ENCODE data around the gene MSTN.

GRCh38 chr2:190023860-190024259 is 38.7 kb downstream of the MSTN start:
- TF ChIP-seq CTCF (conservative IDR thresholded peaks at IDR 0.05; ENCODE audit: low read depth in 2 of 2), result peak; percentile 54 to 75
- TF ChIP-seq EZH2 (IDR thresholded peaks at IDR 0.05; ENCODE audit: low read depth, unreplicated experiment), result no peak
- TF ChIP-seq ETS1 (IDR thresholded peaks at IDR 0.05), result no peak
- TF ChIP-seq REST (IDR thresholded peaks at IDR 0.05; ENCODE audit: unreplicated experiment), result no peak
- no peak for TF ChIP-seq CREB1 (CRISPR knock-in tag; IDR thresholded peaks at IDR 0.05; ENCODE audit: low read depth)
- TF ChIP-seq POLR2AphosphoS5 (IDR thresholded peaks at IDR 0.05; ENCODE audit: low read depth), result no peak
- TF ChIP-seq STAT1 (IDR thresholded peaks at IDR 0.05; ENCODE audit: unreplicated experiment), result no peak
- TF ChIP-seq, protein P1, sequence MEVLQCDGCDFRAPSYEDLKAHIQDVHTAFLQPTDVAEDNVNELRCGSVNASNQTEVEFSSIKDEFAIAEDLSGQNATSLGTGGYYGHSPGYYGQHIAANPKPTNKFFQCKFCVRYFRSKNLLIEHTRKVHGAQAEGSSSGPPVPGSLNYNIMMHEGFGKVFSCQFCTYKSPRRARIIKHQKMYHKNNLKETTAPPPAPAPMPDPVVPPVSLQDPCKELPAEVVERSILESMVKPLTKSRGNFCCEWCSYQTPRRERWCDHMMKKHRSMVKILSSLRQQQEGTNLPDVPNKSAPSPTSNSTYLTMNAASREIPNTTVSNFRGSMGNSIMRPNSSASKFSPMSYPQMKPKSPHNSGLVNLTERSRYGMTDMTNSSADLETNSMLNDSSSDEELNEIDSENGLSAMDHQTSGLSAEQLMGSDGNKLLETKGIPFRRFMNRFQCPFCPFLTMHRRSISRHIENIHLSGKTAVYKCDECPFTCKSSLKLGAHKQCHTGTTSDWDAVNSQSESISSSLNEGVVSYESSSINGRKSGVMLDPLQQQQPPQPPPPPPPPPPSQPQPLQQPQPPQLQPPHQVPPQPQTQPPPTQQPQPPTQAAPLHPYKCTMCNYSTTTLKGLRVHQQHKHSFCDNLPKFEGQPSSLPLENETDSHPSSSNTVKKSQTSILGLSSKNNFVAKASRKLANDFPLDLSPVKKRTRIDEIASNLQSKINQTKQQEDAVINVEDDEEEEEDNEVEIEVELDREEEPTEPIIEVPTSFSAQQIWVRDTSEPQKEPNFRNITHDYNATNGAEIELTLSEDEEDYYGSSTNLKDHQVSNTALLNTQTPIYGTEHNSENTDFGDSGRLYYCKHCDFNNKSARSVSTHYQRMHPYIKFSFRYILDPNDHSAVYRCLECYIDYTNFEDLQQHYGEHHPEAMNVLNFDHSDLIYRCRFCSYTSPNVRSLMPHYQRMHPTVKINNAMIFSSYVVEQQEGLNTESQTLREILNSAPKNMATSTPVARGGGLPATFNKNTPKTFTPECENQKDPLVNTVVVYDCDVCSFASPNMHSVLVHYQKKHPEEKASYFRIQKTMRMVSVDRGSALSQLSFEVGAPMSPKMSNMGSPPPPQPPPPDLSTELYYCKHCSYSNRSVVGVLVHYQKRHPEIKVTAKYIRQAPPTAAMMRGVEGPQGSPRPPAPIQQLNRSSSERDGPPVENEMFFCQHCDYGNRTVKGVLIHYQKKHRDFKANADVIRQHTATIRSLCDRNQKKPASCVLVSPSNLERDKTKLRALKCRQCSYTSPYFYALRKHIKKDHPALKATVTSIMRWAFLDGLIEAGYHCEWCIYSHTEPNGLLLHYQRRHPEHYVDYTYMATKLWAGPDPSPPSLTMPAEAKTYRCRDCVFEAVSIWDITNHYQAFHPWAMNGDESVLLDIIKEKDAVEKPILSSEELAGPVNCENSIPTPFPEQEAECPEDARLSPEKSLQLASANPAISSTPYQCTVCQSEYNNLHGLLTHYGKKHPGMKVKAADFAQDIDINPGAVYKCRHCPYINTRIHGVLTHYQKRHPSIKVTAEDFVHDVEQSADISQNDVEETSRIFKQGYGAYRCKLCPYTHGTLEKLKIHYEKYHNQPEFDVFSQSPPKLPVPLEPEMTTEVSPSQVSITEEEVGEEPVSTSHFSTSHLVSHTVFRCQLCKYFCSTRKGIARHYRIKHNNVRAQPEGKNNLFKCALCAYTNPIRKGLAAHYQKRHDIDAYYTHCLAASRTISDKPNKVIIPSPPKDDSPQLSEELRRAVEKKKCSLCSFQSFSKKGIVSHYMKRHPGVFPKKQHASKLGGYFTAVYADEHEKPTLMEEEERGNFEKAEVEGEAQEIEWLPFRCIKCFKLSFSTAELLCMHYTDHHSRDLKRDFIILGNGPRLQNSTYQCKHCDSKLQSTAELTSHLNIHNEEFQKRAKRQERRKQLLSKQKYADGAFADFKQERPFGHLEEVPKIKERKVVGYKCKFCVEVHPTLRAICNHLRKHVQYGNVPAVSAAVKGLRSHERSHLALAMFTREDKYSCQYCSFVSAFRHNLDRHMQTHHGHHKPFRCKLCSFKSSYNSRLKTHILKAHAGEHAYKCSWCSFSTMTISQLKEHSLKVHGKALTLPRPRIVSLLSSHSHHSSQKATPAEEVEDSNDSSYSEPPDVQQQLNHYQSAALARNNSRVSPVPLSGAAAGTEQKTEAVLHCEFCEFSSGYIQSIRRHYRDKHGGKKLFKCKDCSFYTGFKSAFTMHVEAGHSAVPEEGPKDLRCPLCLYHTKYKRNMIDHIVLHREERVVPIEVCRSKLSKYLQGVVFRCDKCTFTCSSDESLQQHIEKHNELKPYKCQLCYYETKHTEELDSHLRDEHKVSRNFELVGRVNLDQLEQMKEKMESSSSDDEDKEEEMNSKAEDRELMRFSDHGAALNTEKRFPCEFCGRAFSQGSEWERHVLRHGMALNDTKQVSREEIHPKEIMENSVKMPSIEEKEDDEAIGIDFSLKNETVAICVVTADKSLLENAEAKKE (CRISPR knock-in tag; IDR thresholded peaks at IDR 0.05), result no peak
- no peak for TF ChIP-seq EZH2phosphoT487 (IDR thresholded peaks at IDR 0.05; ENCODE audit: unreplicated experiment)
- no peak for TF ChIP-seq ZNF114 (CRISPR knock-in tag; IDR thresholded peaks at IDR 0.05)
- no peak for TF ChIP-seq ZNF331 (CRISPR knock-in tag; IDR thresholded peaks at IDR 0.05; ENCODE audit: low read depth)
- no peak for TF ChIP-seq JUNB (IDR thresholded peaks at IDR 0.05; ENCODE audit: unreplicated experiment)

Measured in GM23338 (cell line).